H9 (cell line): Measurements from ENCODE around the gene FAM131C. TPM values are rescaled to one million over a fixed set of nuclear protein-coding genes. Genes with fewer than 3 reads are reported as not detected.

Source experiments
- DNase-seq: peaks from one replicate; pipeline ENCODE4 v3.0.0-alpha.2; 2017
- H2AFZ ChIP-seq: one replicate; pipeline ENCODE4 v1.6.1; 2013; ENCODE audit warnings: mild to moderate bottlenecking, low read length, control low read depth, moderate library complexity
- H2AK5ac ChIP-seq: 2 replicates; pipeline ENCODE4 v1.6.1; 2013; ENCODE audit warnings: low read length, control low read depth, mixed read lengths; ENCODE audit not compliant: insufficient read length
- H2BK120ac ChIP-seq: one replicate; pipeline ENCODE4 v1.6.1; 2013; ENCODE audit warnings: low read depth, mild to moderate bottlenecking, low read length, control low read depth, inconsistent platforms; ENCODE audit not compliant: poor library complexity, severe bottlenecking
- H2BK12ac ChIP-seq: 2 replicates; pipeline ENCODE4 v1.6.1; 2013; ENCODE audit warnings: low read length, control low read depth, mixed read lengths, low read depth; ENCODE audit not compliant: insufficient read length
- H2BK15ac ChIP-seq: 2 replicates; pipeline ENCODE4 v1.6.1; 2013; ENCODE audit warnings: low read depth, low read length, control low read depth
- H2BK20ac ChIP-seq: one replicate; pipeline ENCODE4 v1.6.1; 2013; ENCODE audit warnings: low read depth, mild to moderate bottlenecking, low read length, control low read depth, inconsistent platforms; ENCODE audit not compliant: poor library complexity, severe bottlenecking
- H2BK5ac ChIP-seq: 2 replicates; pipeline ENCODE4 v1.6.1; 2013; ENCODE audit warnings: low read length, control low read depth, mixed read lengths; ENCODE audit not compliant: insufficient read length
- H3K14ac ChIP-seq: 2 replicates; pipeline ENCODE4 v1.6.1; 2013; ENCODE audit warnings: low read length, control low read depth; ENCODE audit not compliant: insufficient read depth
- H3K18ac ChIP-seq: 2 replicates; pipeline ENCODE4 v1.6.1; 2013; ENCODE audit warnings: low read depth, mild to moderate bottlenecking, mixed read lengths, low read length, control low read depth; ENCODE audit not compliant: insufficient read length
- H3K23ac ChIP-seq: 2 replicates; pipeline ENCODE4 v1.6.1; 2013; ENCODE audit warnings: low read length, control low read depth, mixed read lengths, low read depth; ENCODE audit not compliant: insufficient read length
- H3K23me2 ChIP-seq: 2 replicates; pipeline ENCODE4 v1.6.1; 2013; ENCODE audit warnings: low read depth, mild to moderate bottlenecking, mixed read lengths, low read length, control low read depth; ENCODE audit not compliant: insufficient read length, poor library complexity, severe bottlenecking
- H3K27ac ChIP-seq: 2 replicates; pipeline ENCODE4 v1.5.1; 2013; ENCODE audit warnings: low read length, control low read depth, mixed read lengths, low read depth; ENCODE audit not compliant: insufficient read length
- H3K27me3 ChIP-seq: 2 replicates; pipeline ENCODE4 v1.6.1; 2013; ENCODE audit warnings: low read length, control low read depth, inconsistent platforms; ENCODE audit not compliant: insufficient read depth
- H3K4ac ChIP-seq: 2 replicates; pipeline ENCODE4 v1.6.1; 2013; ENCODE audit warnings: low read depth, mild to moderate bottlenecking, control low read depth, inconsistent platforms, low read length, moderate library complexity
- H3K4me1 ChIP-seq: 2 replicates; pipeline ENCODE4 v1.6.1; 2013; ENCODE audit warnings: low read length, control low read depth, inconsistent platforms; ENCODE audit not compliant: insufficient read depth
- H3K4me2 ChIP-seq: 2 replicates; pipeline ENCODE4 v1.6.1; 2013; ENCODE audit warnings: low read length, control low read depth, mixed read lengths; ENCODE audit not compliant: insufficient read length, insufficient read depth
- H3K56ac ChIP-seq: 2 replicates; pipeline ENCODE4 v1.6.1; 2013; ENCODE audit warnings: low read depth, mild to moderate bottlenecking, mixed read lengths, low read length, control low read depth; ENCODE audit not compliant: insufficient read length
- H3K79me1 ChIP-seq: 2 replicates; pipeline ENCODE4 v1.6.1; 2013; ENCODE audit warnings: low read depth, mild to moderate bottlenecking, moderate library complexity, low read length, control low read depth, inconsistent platforms; ENCODE audit not compliant: insufficient read depth, poor library complexity, severe bottlenecking
- H3K79me2 ChIP-seq: 2 replicates; pipeline ENCODE4 v1.6.1; 2013; ENCODE audit warnings: low read length, control low read depth, inconsistent platforms; ENCODE audit not compliant: insufficient read depth
- H3K9ac ChIP-seq: 2 replicates; pipeline ENCODE4 v1.6.1; 2013; ENCODE audit warnings: low read length, control low read depth, mixed read lengths; ENCODE audit not compliant: insufficient read length; ENCODE audit errors: extremely low read depth
- H3K9me3 ChIP-seq: one replicate; pipeline ENCODE4 v1.6.1; 2013; ENCODE audit warnings: low read depth, low read length, inconsistent platforms; ENCODE audit not compliant: control insufficient read depth
- H3T11ph ChIP-seq: one replicate; pipeline ENCODE4 v1.6.1; 2013; ENCODE audit warnings: mild to moderate bottlenecking, low read length, control low read depth, inconsistent platforms
- H4K20me1 ChIP-seq: one replicate; pipeline ENCODE4 v1.6.1; 2013; ENCODE audit not compliant: control insufficient read depth, insufficient read length, insufficient read depth
- H4K5ac ChIP-seq: 2 replicates; pipeline ENCODE4 v1.6.1; 2013; ENCODE audit warnings: low read depth, mild to moderate bottlenecking, mixed read lengths, low read length, control low read depth; ENCODE audit not compliant: insufficient read length
- H4K8ac ChIP-seq: replicated peaks from 2 replicates; pipeline ENCODE4 v1.6.1; 2013; ENCODE audit warnings: low read length, control low read depth, mixed read lengths, low read depth; ENCODE audit not compliant: insufficient read length
- H4K91ac ChIP-seq: 2 replicates; pipeline ENCODE4 v1.6.1; 2013; ENCODE audit warnings: low read depth, mild to moderate bottlenecking, moderate library complexity, mixed read lengths, low read length, control low read depth; ENCODE audit not compliant: insufficient read length
- H3K27ac Mint-ChIP-seq, 3 experiments: 2 replicates in 2 of 3; 3 replicates in 1 of 3; pipeline ENCODE4 v1.8.0; 2020 to 2021; ENCODE audit warnings: mixed read lengths in 3 of 3, mild to moderate bottlenecking in 1 of 3, moderate library complexity in 1 of 3
- H3K27me3 Mint-ChIP-seq: 2 replicates; pipeline ENCODE4 v1.8.0; 2021; ENCODE audit warnings: low read depth, mild to moderate bottlenecking, moderate library complexity, mixed read lengths
- H3K36me3 Mint-ChIP-seq, 3 experiments: 2 replicates in 2 of 3; 3 replicates in 1 of 3; pipeline ENCODE4 v1.8.0; 2020 to 2021; ENCODE audit warnings: low read depth in 3 of 3, mixed read lengths in 3 of 3; ENCODE audit not compliant: insufficient read depth in 1 of 3
- H3K4me1 Mint-ChIP-seq, 2 experiments: 2 replicates each; pipeline ENCODE4 v1.8.0; 2020; ENCODE audit warnings: mixed read lengths in 2 of 2
- H3K4me3 Mint-ChIP-seq, 2 experiments: 2 replicates in 1 of 2; 3 replicates in 1 of 2; pipeline ENCODE4 v1.8.0; 2020 to 2021; ENCODE audit warnings: mild to moderate bottlenecking in 2 of 2, mixed read lengths in 2 of 2, moderate library complexity in 1 of 2
- H3K9me3 Mint-ChIP-seq, 2 experiments: 2 replicates in 1 of 2; 3 replicates in 1 of 2; pipeline ENCODE4 v1.8.0; 2020; ENCODE audit warnings: mild to moderate bottlenecking in 2 of 2, mixed read lengths in 2 of 2, moderate library complexity in 1 of 2
- CTCF ChIP-seq: fragments of 200-600 bp; sonication (generic); conservative IDR thresholded peaks from 3 replicates; pipeline ENCODE4 v1.8.0; 2021; ENCODE audit warnings: antibody characterized with exemption, mild to moderate bottlenecking
- WGBS: extraction: QIAGEN DNeasy Blood & Tissue Kit; methylation state at CpG from one replicate; pipeline ENCODE4 v1.1.7; 2013; ENCODE audit warnings: missing lambda C conversion rate, low lambda C conversion rate, mixed read lengths; ENCODE audit not compliant: insufficient read length; ENCODE audit errors: extremely low coverage; 5-methylcytosine and 5-hydroxymethylcytosine counted together
- total RNA-seq: library from RNA; stranded (reverse); gene quantifications from 2 replicates; pipeline ENCODE4 v1.2.1, GENCODE V29; 2021

The FAM131C gene
- total RNA-seq, 1 experiment from 2014 or later, result 0.61 TPM

GRCh38 chr1:16080422-16081150 is 7.1 kb upstream of the FAM131C start:
- no CpG with 5 or more reads among the region's 5 CpGs for WGBS
- H3K27ac Mint-ChIP-seq, result no peak overlapping the region

More at GRCh38 chr1:16080422-16081150, 7.1 kb upstream of the FAM131C start:
- Histone ChIP-seq H2BK120ac (no peak overlapping the region), H3K79me2 (no peaks in the 10 kb centered on the region), H4K20me1 (no peaks in the 10 kb centered on the region), H2BK15ac (no peak overlapping the region), H2BK12ac (no peak overlapping the region), H3K27ac (no peak overlapping the region), H2AK5ac (no peak overlapping the region), H3K27me3 (no peaks in the 10 kb centered on the region; the same call in 1 of the 2 replicates), H3K4me1 (no peaks in the 10 kb centered on the region), H3K4ac (no peak overlapping the region), H3T11ph (no peak overlapping the region), H3K56ac (no peak overlapping the region), H2BK20ac (no peak overlapping the region), H4K8ac (no peak overlapping the region), H3K14ac (no peak overlapping the region), H2BK5ac (no peak overlapping the region), H3K23ac (no peak overlapping the region), H3K4me2 (no peak overlapping the region), H4K91ac (no peak overlapping the region), H4K5ac (no peak overlapping the region), H3K79me1 (no peaks in the 10 kb centered on the region), H3K9me3 (no peaks in the 10 kb centered on the region), H3K9ac (no peak overlapping the region), H3K23me2 (no peaks in the 10 kb centered on the region), H3K18ac (no peak overlapping the region), H2AFZ (no peak overlapping the region)
- H3K4me3 Mint-ChIP-seq, result no peak overlapping the region
- no peaks in the 10 kb centered on the region for H3K36me3 Mint-ChIP-seq
- no peak for DNase-seq
- H3K27me3 Mint-ChIP-seq, result peaks cover 25% of the 10 kb centered on the region
- TF ChIP-seq CTCF, result no peak
- H3K9me3 Mint-ChIP-seq, result no peaks in the 10 kb centered on the region; a peak in 1 of 5 replicates
- peaks cover 8 to 9% of the 10 kb centered on the region in 2 experiments; a peak in 3 of 4 replicates for H3K4me1 Mint-ChIP-seq
